ENCODE data around the gene GRIN2D. TPM values are rescaled to one million over a fixed set of nuclear protein-coding genes. Genes with fewer than 3 reads are reported as not detected.

Gene GRIN2D
- 0.49 and 1.3 TPM in 2 replicates for total RNA-seq

GRCh38 chr19:48393559-48394330 lies at the start of gene GRIN2D:
TSS of gene GRIN2D (plus strand) at chr19:48393668. CDS start at chr19:48398393, 4,725 bp downstream.

GRCh38 chr19:48363810-48364597 lies 29.5 kb upstream of the GRIN2D start, which contains the start of the genes SYNGR4 and TMEM143:
TSS of gene SYNGR4 (plus strand) at chr19:48364367. CDS start at chr19:48365843, 1,476 bp downstream.
TSS of gene TMEM143 (minus strand) at chr19:48363940. CDS start at chr19:48363920, 20 bp downstream.

GRCh38 chr19:48391100-48392005 lies 2.1 kb upstream of the GRIN2D start, which contains the start of gene KDELR1:
TSS of gene KDELR1 (minus strand) at chr19:48391551. CDS start at chr19:48391358, 193 bp downstream.

Other genes starting within 250 kb of the GRIN2D start
- 15.5 and 66.3 TPM in 2 replicates for gene LIG1, start 223.3 kb upstream of the GRIN2D start, total RNA-seq
- 2.3 and 3.8 TPM in 2 replicates for gene ZSWIM9, start 223.0 kb upstream of the GRIN2D start, total RNA-seq
- gene CARD8, start 137.8 kb upstream of the GRIN2D start, total RNA-seq: 13.0 and 13.2 TPM in 2 replicates
- 0.33 and 0.89 TPM in 2 replicates for gene ZNF114, start 123.6 kb upstream of the GRIN2D start, total RNA-seq
- 142 and 190 TPM in 2 replicates for gene EMP3, start 68.1 kb upstream of the GRIN2D start, total RNA-seq
- 3.7 and 8.6 TPM in 2 replicates for gene TMEM143, start 29.7 kb upstream of the GRIN2D start, total RNA-seq
- 0.51 TPM in 1 of 2 replicates, not detected in the other for gene SYNGR4, start 29.3 kb upstream of the GRIN2D start, total RNA-seq
- 167 and 216 TPM in 2 replicates for gene KDELR1, start 2.1 kb upstream of the GRIN2D start, total RNA-seq
- gene GRWD1, start 52.3 kb downstream of the GRIN2D start, total RNA-seq: 36.4 and 46.9 TPM in 2 replicates
- 0.25 and 0.65 TPM in 2 replicates for gene KCNJ14, start 61.9 kb downstream of the GRIN2D start, total RNA-seq
- gene CYTH2, start 75.7 kb downstream of the GRIN2D start, total RNA-seq: 53.8 and 56.8 TPM in 2 replicates
- gene LMTK3, start 118.2 kb downstream of the GRIN2D start, total RNA-seq: 0.16 and 1.4 TPM in 2 replicates
- gene SULT2B1, start 158.5 kb downstream of the GRIN2D start, total RNA-seq: 0.25 TPM in 1 of 2 replicates, not detected in the other
- not detected in 2 replicates for gene SPACA4, start 213.1 kb downstream of the GRIN2D start, total RNA-seq
- gene FAM83E, start 221.4 kb downstream of the GRIN2D start, total RNA-seq: not detected in 2 replicates
- 2,568 and 2,890 TPM in 2 replicates for gene RPL18, start 225.5 kb downstream of the GRIN2D start, total RNA-seq
- 11.7 and 12.3 TPM in 2 replicates for gene SPHK2, start 225.8 kb downstream of the GRIN2D start, total RNA-seq
- gene DBP, start 243.7 kb downstream of the GRIN2D start, total RNA-seq: 0.65 and 17.7 TPM in 2 replicates

Data from mesangial cell (primary cell).